ENCODE results near the gene THRAP3.

THRAP3 gene

GRCh38 chr1:36306210-36306901, 82.1 kb downstream of the THRAP3 start, which contains the start of gene SH3D21:
SH3D21 (plus strand) TSS chr1:36306368; CDS start chr1:36306421, 53 bp downstream.
- H3K36me3 ChIP-seq (ENCODE audit: control insufficient read depth in 1 of 2, insufficient read depth in 2 of 2, low read length in 2 of 2), result peaks cover 26 to 36% of the 10 kb centered on the region in 2 experiments
- peaks cover 5% of the 10 kb centered on the region for H3K79me1 ChIP-seq (ENCODE audit: low read length)
- peak within 1 kb of the TSS; percentile 77 for H3K27ac ChIP-seq (ENCODE audit: low read depth, low read length)
- WGBS (ENCODE audit: extremely low coverage, insufficient coverage, insufficient read length), result no CpG with 5 or more reads among the region's 65 CpGs
- peak within 1 kb of the TSS; percentile 93 for H3K4me2 ChIP-seq (ENCODE audit: low read length)
- no peak within 1 kb of the TSS for H3K23ac ChIP-seq (ENCODE audit: low read length)
- H3K4ac ChIP-seq (ENCODE audit: low read depth, low read length), result peak within 1 kb of the TSS; percentile 3
- peaks cover 13 to 16% of the 10 kb centered on the region in 2 experiments for H3K4me1 ChIP-seq (ENCODE audit: control insufficient read depth in 1 of 2, insufficient read depth in 2 of 2, low read length in 2 of 2)
- peaks cover 2% of the 10 kb centered on the region for H3K9me3 ChIP-seq (ENCODE audit: insufficient read depth, low read depth, low read length)
- peak within 1 kb of the TSS; percentile 23 for H2AFZ ChIP-seq (ENCODE audit: insufficient read depth, low read length, poor library complexity)
- H4K91ac ChIP-seq (ENCODE audit: low read depth, low read length), result peak within 1 kb of the TSS; percentile 52
- DNase-seq, result peak; percentile 64 to 74
- no peak within 1 kb of the TSS for H2AK5ac ChIP-seq (ENCODE audit: low read length)
- H3K79me2 ChIP-seq (ENCODE audit: control insufficient read depth, insufficient read depth, low read length, poor library complexity), result peaks cover 3% of the 10 kb centered on the region
- H3K18ac ChIP-seq (ENCODE audit: low read length), result peak within 1 kb of the TSS; percentile 47
- peak within 1 kb of the TSS; percentile 55 for H4K8ac ChIP-seq (ENCODE audit: low read depth, low read length)
- H2BK12ac ChIP-seq (ENCODE audit: low read length), result no peak within 1 kb of the TSS
- H3K9ac ChIP-seq (ENCODE audit: low read length), result peak within 1 kb of the TSS; percentile 77
- H4K12ac ChIP-seq (ENCODE audit: low read depth, low read length), result peak within 1 kb of the TSS; percentile 17
- H2BK5ac ChIP-seq (ENCODE audit: low read depth, low read length, poor library complexity), result no peak within 1 kb of the TSS
- H3K27me3 ChIP-seq (ENCODE audit: insufficient read depth, low read length), result no peaks in the 10 kb centered on the region
- H3K14ac ChIP-seq (ENCODE audit: low read length), result peak within 1 kb of the TSS; percentile 28
- peak within 1 kb of the TSS; percentile 21 for H2BK120ac ChIP-seq (ENCODE audit: insufficient read depth, low read length, poor library complexity)
- H3K4me3 ChIP-seq (ENCODE audit: low read depth, low read length), result peak within 1 kb of the TSS; percentile 76

- Histone ChIP-seq H3K23ac (ENCODE audit: low read length) (no peak overlapping the region), H3K9ac (ENCODE audit: low read length) (peak overlapping the region; percentile 21), H4K12ac (ENCODE audit: low read depth, low read length) (no peak overlapping the region), H3K27ac (ENCODE audit: low read depth, low read length) (peak overlapping the region; percentile 77), H2AFZ (ENCODE audit: insufficient read depth, low read length, poor library complexity) (peak overlapping the region; percentile 21), H4K91ac (ENCODE audit: low read depth, low read length) (no peak overlapping the region), H4K8ac (ENCODE audit: low read depth, low read length) (peak overlapping the region; percentile 55), H3K4me3 (ENCODE audit: low read depth, low read length) (peak overlapping the region; percentile 76), H3K79me1 (ENCODE audit: low read length) (peaks cover 5% of the 10 kb centered on the region), H3K9me3 (ENCODE audit: insufficient read depth, low read depth, low read length) (peaks cover 2% of the 10 kb centered on the region), H3K14ac (ENCODE audit: low read length) (no peak overlapping the region), H2BK120ac (ENCODE audit: insufficient read depth, low read length, poor library complexity) (no peak overlapping the region), H2BK5ac (ENCODE audit: low read depth, low read length, poor library complexity) (no peak overlapping the region), H3K18ac (ENCODE audit: low read length) (peak overlapping the region; percentile 47), H3K4me1 (ENCODE audit: control insufficient read depth in 1 of 2, insufficient read depth in 2 of 2, low read length in 2 of 2) (peaks cover 13 to 16% of the 10 kb centered on the region in 2 experiments), H3K4me2 (ENCODE audit: low read length) (peak overlapping the region; percentile 93), H3K36me3 (ENCODE audit: control insufficient read depth in 1 of 2, insufficient read depth in 2 of 2, low read length in 2 of 2) (peaks cover 24 to 30% of the 10 kb centered on the region in 2 experiments), H3K27me3 (ENCODE audit: insufficient read depth, low read length) (no peaks in the 10 kb centered on the region), H3K4ac (ENCODE audit: low read depth, low read length) (no peak overlapping the region), H2BK12ac (ENCODE audit: low read length) (no peak overlapping the region), H2AK5ac (ENCODE audit: low read length) (no peak overlapping the region), H3K79me2 (ENCODE audit: control insufficient read depth, insufficient read depth, low read length, poor library complexity) (peaks cover 3% of the 10 kb centered on the region)
- peak; percentile 92 to 94 for DNase-seq
- no CpG with 5 or more reads among the region's 46 CpGs for WGBS (ENCODE audit: extremely low coverage, insufficient coverage, insufficient read length)
Measured at GRCh38 chr1:36306902-36307456, 82.7 kb downstream of the THRAP3 start.

- H2AK5ac ChIP-seq (ENCODE audit: low read length), result no peak overlapping the region
- H2AFZ ChIP-seq (ENCODE audit: insufficient read depth, low read length, poor library complexity), result no peak overlapping the region
- no peak overlapping the region for H2BK12ac ChIP-seq (ENCODE audit: low read length)
- H3K4me1 ChIP-seq (ENCODE audit: control insufficient read depth in 1 of 2, insufficient read depth in 2 of 2, low read length in 2 of 2), result peaks cover 13 to 16% of the 10 kb centered on the region in 2 experiments
- no peak overlapping the region for H3K18ac ChIP-seq (ENCODE audit: low read length)
- no peak overlapping the region for H3K4ac ChIP-seq (ENCODE audit: low read depth, low read length)
- H3K79me1 ChIP-seq (ENCODE audit: low read length), result peaks cover 5% of the 10 kb centered on the region
- peaks cover 19 to 23% of the 10 kb centered on the region in 2 experiments for H3K36me3 ChIP-seq (ENCODE audit: control insufficient read depth in 1 of 2, insufficient read depth in 2 of 2, low read length in 2 of 2)
- no peak overlapping the region for H4K12ac ChIP-seq (ENCODE audit: low read depth, low read length)
- no peak overlapping the region for H3K27ac ChIP-seq (ENCODE audit: low read depth, low read length)
- no peak overlapping the region for H3K4me3 ChIP-seq (ENCODE audit: low read depth, low read length)
- H3K79me2 ChIP-seq (ENCODE audit: control insufficient read depth, insufficient read depth, low read length, poor library complexity), result peaks cover 3% of the 10 kb centered on the region
- H2BK5ac ChIP-seq (ENCODE audit: low read depth, low read length, poor library complexity), result no peak overlapping the region
- H3K9ac ChIP-seq (ENCODE audit: low read length), result no peak overlapping the region
- DNase-seq, result no peak
- WGBS (ENCODE audit: extremely low coverage, insufficient coverage, insufficient read length), result no CpG with 5 or more reads among the region's 10 CpGs
- no peak overlapping the region for H3K14ac ChIP-seq (ENCODE audit: low read length)
- H4K8ac ChIP-seq (ENCODE audit: low read depth, low read length), result no peak overlapping the region
- H3K9me3 ChIP-seq (ENCODE audit: insufficient read depth, low read depth, low read length), result peaks cover 2% of the 10 kb centered on the region
- H3K23ac ChIP-seq (ENCODE audit: low read length), result no peak overlapping the region
- H4K91ac ChIP-seq (ENCODE audit: low read depth, low read length), result no peak overlapping the region
- H2BK120ac ChIP-seq (ENCODE audit: insufficient read depth, low read length, poor library complexity), result no peak overlapping the region
- peak overlapping the region; percentile 93 for H3K4me2 ChIP-seq (ENCODE audit: low read length)
- no peaks in the 10 kb centered on the region for H3K27me3 ChIP-seq (ENCODE audit: insufficient read depth, low read length)
Measured at GRCh38 chr1:36307601-36308330, 83.5 kb downstream of the THRAP3 start.

GRCh38 chr1:36309397-36309796, 85.2 kb downstream of the THRAP3 start:
- Histone ChIP-seq H4K8ac (ENCODE audit: low read depth, low read length) (no peak overlapping the region), H3K9ac (ENCODE audit: low read length) (no peak overlapping the region), H3K79me1 (ENCODE audit: low read length) (peaks cover 5% of the 10 kb centered on the region), H3K79me2 (ENCODE audit: control insufficient read depth, insufficient read depth, low read length, poor library complexity) (peaks cover 3% of the 10 kb centered on the region), H3K36me3 (ENCODE audit: control insufficient read depth in 1 of 2, insufficient read depth in 2 of 2, low read length in 2 of 2) (peaks cover 11 to 12% of the 10 kb centered on the region in 2 experiments), H3K9me3 (ENCODE audit: insufficient read depth, low read depth, low read length) (peaks cover 2% of the 10 kb centered on the region), H2AK5ac (ENCODE audit: low read length) (no peak overlapping the region), H3K14ac (ENCODE audit: low read length) (no peak overlapping the region), H3K4me1 (ENCODE audit: control insufficient read depth in 1 of 2, insufficient read depth in 2 of 2, low read length in 2 of 2) (peaks cover 13 to 16% of the 10 kb centered on the region in 2 experiments), H3K4me3 (ENCODE audit: low read depth, low read length) (no peak overlapping the region), H3K27ac (ENCODE audit: low read depth, low read length) (no peak overlapping the region), H2BK120ac (ENCODE audit: insufficient read depth, low read length, poor library complexity) (no peak overlapping the region), H3K18ac (ENCODE audit: low read length) (no peak overlapping the region), H2AFZ (ENCODE audit: insufficient read depth, low read length, poor library complexity) (no peak overlapping the region), H2BK5ac (ENCODE audit: low read depth, low read length, poor library complexity) (no peak overlapping the region), H2BK12ac (ENCODE audit: low read length) (no peak overlapping the region), H3K4ac (ENCODE audit: low read depth, low read length) (no peak overlapping the region), H4K91ac (ENCODE audit: low read depth, low read length) (no peak overlapping the region), H4K12ac (ENCODE audit: low read depth, low read length) (no peak overlapping the region), H3K27me3 (ENCODE audit: insufficient read depth, low read length) (no peaks in the 10 kb centered on the region), H3K23ac (ENCODE audit: low read length) (no peak overlapping the region), H3K4me2 (ENCODE audit: low read length) (no peak overlapping the region)
- no CpG with 5 or more reads among the region's 7 CpGs for WGBS (ENCODE audit: extremely low coverage, insufficient coverage, insufficient read length)
- no peak for DNase-seq

Data from trophoblast cell (in vitro differentiated cells and primary cell).